Adipocyte (in vitro differentiated cells): ENCODE measurements around the gene GTF2F2.
A peak's percentile ranks its signal among the peaks of the same experiment; 100 is the strongest.
"Not testable (repeated sequence)": the region's sequence is repeated elsewhere in the genome, so short reads cannot be mapped to it uniquely, and the experiment has no call there.

Source experiments
- DNase-seq: peaks from one replicate; pipeline ENCODE4 v3.0.0-alpha.2; 2015; ENCODE audit warnings: low read depth
- H3K27me3 ChIP-seq: replicated peaks from 2 replicates; pipeline ENCODE4 v1.7.0; 2013; ENCODE audit warnings: mild to moderate bottlenecking, low read length, moderate library complexity; ENCODE audit not compliant: control insufficient read depth, insufficient read depth
- H3K36me3 ChIP-seq: 2 replicates; pipeline ENCODE4 v1.7.0; 2013; ENCODE audit warnings: low read length, mild to moderate bottlenecking, moderate library complexity; ENCODE audit not compliant: control insufficient read depth, insufficient read depth, severe bottlenecking
- H3K4me1 ChIP-seq: 2 replicates; pipeline ENCODE4 v1.7.0; 2013; ENCODE audit warnings: mild to moderate bottlenecking, low read length, moderate library complexity; ENCODE audit not compliant: control insufficient read depth, insufficient read depth
- H3K4me3 ChIP-seq: 2 replicates; pipeline ENCODE4 v1.7.0; 2013; ENCODE audit warnings: mild to moderate bottlenecking, low read length, moderate library complexity
- H3K9ac ChIP-seq: 2 replicates; pipeline ENCODE4 v1.7.0; 2013; ENCODE audit warnings: mild to moderate bottlenecking, low read length, moderate library complexity
- H3K9me3 ChIP-seq: 2 replicates; pipeline ENCODE4 v1.7.0; 2013; ENCODE audit warnings: mild to moderate bottlenecking, low read length, moderate library complexity; ENCODE audit not compliant: control insufficient read depth

GTF2F2 gene

DNA sequence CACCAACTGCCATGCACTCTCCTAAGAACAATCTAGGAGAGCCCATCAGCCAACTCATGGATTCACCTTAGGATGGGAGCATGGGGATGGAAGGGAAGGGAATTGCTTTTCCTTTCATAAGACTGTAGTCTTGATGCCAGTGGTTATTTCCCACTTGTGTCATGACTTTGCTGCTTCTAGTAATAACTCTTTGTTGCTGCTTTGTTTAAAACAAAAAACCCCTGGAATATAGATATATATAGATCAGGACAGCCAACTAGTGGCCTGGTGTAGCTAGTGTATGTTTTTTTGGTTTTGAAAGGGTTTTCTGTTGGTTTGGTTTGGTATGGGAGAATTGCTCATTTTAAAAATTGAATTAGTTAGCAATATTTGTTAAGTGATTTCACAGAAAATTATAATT is 119.8 kb downstream of the GTF2F2 start:
- H3K9ac ChIP-seq = no peak overlapping the region
- no peak overlapping the region for H3K4me3 ChIP-seq
- DNase-seq = no peak
- H3K36me3 ChIP-seq = no peaks in the 10 kb centered on the region
- H3K27me3 ChIP-seq = no peaks in the 10 kb centered on the region
- no peaks in the 10 kb centered on the region for H3K9me3 ChIP-seq
- peaks cover 38% of the 10 kb centered on the region for H3K4me1 ChIP-seq

DNA sequence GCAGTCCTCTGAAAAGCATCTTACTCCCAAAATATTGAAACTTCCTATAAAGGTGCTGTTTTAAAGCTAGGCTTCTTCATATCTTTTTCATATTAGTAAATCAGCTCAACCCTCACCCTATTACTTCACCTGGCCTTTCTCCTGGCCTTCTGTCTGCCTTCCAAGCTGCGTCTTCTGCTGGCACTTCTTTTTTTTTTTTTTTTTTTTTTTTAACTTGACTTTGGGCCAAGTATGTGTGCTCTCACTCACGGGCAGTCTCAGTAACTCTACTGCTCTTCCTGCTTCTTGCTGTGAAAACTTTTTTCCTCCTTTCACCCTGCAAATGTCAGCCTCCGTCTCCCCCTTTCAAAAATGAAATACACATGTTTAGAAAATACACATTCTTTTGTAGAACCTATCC is 121.8 kb downstream of the GTF2F2 start:
- DNase-seq = peak; percentile 59
- H3K9me3 ChIP-seq = no peaks in the 10 kb centered on the region
- H3K27me3 ChIP-seq = no peaks in the 10 kb centered on the region
- H3K9ac ChIP-seq = peak overlapping the region; percentile 55
- H3K36me3 ChIP-seq = no peaks in the 10 kb centered on the region
- peaks cover 26% of the 10 kb centered on the region for H3K4me1 ChIP-seq
- H3K4me3 ChIP-seq = peak overlapping the region; percentile 49

DNA sequence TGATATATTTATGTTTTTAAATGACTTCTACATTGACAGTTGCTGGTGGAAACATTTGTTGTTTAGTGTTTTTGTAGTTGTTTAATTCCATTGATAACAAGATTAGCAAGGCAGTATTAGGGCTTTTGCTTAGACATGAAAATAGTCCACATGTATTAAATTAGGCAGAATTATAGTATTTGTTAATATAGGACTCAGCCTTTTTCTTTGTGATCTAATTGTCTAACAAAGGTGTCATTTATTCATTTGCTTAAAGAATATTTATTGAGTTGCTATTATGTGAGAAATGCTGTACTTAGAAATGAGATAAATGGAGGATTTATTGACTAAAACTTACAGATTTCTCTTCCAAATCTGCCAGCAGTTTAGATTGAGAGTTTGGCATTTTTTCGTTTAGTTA is 122.2 kb downstream of the GTF2F2 start:
- no peak for DNase-seq
- Histone ChIP-seq H3K27me3 (no peaks in the 10 kb centered on the region), H3K4me3 (peak overlapping the region; percentile 49), H3K36me3 (no peaks in the 10 kb centered on the region), H3K4me1 (peaks cover 26% of the 10 kb centered on the region), H3K9ac (peak overlapping the region; percentile 55), H3K9me3 (no peaks in the 10 kb centered on the region)

DNA sequence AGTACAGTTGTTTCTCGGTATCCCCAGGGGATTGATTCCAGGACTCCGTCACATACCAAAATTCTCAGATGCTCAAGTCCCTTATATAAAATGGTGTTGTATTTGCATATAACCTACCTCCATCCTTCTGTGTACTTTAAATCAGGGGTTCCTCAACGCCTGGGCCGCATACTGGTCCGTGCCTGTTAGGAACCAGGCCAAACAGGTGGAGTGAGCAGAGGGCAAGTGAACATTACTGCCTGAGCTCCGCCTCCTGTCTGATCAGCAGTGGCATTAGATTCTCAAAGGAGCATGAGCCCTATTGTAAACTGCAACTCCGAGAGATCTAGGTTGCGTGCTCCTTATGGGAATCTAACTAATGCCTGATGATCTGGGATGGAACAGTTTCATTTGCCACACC is 122.8 kb downstream of the GTF2F2 start:
- Histone ChIP-seq H3K4me3 (no peak overlapping the region), H3K4me1 (peaks cover 26% of the 10 kb centered on the region), H3K27me3 (no peaks in the 10 kb centered on the region), H3K36me3 (no peaks in the 10 kb centered on the region), H3K9me3 (no peaks in the 10 kb centered on the region), H3K9ac (no peak overlapping the region)
- no peak for DNase-seq

DNA sequence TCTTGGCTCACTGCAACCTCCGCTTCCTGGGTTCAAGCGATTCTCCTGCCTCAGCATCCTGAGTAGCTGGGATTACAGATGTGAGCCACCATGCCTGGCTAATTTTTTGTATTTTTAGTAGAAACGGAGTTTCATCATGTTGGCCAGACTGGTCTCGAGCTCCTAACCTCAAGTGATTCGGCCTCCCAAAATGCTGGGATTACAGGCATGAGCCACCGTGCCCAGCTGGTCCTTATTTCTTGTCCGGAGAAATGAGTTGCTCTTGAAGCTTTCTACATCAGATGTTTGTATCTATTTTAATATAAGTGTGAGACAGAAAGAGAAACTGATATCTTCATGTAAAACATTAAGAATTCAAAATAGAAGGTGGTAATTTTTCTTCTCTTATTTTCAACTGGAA is 124.4 kb downstream of the GTF2F2 start:
- H3K9ac ChIP-seq, H3K27me3 ChIP-seq, H3K9me3 ChIP-seq, DNase-seq, H3K36me3 ChIP-seq, H3K4me3 ChIP-seq: not testable (repeated sequence)
- H3K4me1 ChIP-seq = peaks cover 17% of the 10 kb centered on the region

DNA sequence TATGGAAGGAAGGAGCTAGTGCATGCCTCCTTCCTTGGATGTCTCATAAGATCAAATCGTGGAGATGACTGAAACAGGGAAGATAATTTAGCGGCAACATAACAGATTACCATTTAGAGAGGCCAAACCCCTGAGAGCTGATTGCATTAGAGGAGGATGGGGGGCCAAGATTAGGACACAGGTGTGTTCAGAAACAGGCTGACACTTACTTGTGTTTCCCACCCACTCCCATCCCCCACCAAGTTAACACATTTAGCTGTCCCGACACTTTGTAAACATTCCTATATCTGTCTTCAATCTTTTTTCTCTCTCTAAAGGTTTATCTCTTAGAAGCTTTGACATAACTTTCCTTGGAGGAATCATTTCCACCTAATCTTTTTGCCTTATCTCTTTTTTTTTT is 129.4 kb downstream of the GTF2F2 start:
- Histone ChIP-seq H3K27me3 (no peaks in the 10 kb centered on the region), H3K4me1 (peaks cover 12% of the 10 kb centered on the region), H3K36me3 (no peaks in the 10 kb centered on the region), H3K9ac (no peak overlapping the region), H3K4me3 (no peak overlapping the region), H3K9me3 (no peaks in the 10 kb centered on the region)
- DNase-seq = no peak

DNA sequence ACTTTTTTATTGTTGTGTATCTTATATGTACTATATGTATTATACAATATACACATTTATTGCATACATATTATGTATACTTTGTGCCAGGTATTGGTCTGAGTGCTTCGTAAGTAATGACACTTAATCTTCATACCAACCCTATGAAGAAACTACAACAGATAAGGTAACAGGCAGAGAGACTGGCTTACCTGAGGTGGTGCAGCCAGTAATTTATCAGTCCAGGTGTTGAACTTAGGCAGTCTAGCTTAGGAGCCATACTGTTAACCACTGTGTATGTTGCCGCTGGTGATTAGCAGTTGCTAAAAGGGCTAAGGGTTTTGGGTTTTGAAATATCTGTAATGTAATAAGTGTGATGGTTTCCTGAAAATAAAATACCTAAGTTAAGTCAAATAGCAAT is 134.1 kb downstream of the GTF2F2 start:
- no peaks in the 10 kb centered on the region for H3K36me3 ChIP-seq
- peaks cover 34% of the 10 kb centered on the region for H3K4me1 ChIP-seq
- DNase-seq = no peak
- H3K27me3 ChIP-seq = no peaks in the 10 kb centered on the region
- no peak overlapping the region for H3K4me3 ChIP-seq
- no peaks in the 10 kb centered on the region for H3K9me3 ChIP-seq
- no peak overlapping the region for H3K9ac ChIP-seq

DNA sequence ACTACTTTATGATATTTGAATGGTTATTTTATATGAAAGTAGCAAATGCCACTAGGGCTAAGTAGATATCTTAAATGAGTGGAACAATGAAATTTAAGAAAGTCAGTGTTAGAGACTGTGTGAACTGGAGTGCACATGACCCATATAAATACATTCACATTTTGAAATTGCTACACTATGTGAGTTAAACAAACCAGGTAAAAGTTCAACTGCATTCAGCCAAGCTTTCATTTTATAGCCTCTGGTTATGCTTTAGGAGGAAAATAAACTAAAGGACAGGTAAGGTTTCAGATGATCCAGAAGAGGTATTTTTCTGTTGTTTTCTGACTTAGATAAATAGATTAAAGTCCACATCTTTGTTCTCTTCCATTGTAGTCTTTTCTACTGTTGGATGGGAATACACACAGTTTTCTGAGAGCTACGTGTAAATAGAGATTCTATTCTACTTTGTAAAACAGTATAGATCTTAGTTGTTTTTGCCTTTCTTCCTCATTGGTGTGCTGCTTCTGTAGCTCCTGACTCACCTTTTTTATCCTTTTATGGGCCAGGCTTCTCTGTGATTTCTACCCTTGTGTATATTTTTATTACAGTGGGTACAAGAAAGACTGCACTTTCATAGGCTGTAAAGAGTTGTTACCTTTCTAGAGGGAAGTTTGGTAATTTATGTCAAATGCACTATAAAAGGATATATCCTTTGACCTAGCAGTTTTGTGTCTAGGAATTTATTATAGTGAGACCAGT is 135.1 kb downstream of the GTF2F2 start:
- H3K4me1 ChIP-seq = peaks cover 34% of the 10 kb centered on the region
- no peak overlapping the region for H3K4me3 ChIP-seq
- H3K27me3 ChIP-seq = no peaks in the 10 kb centered on the region
- H3K36me3 ChIP-seq = no peaks in the 10 kb centered on the region
- no peak for DNase-seq
- no peak overlapping the region for H3K9ac ChIP-seq
- no peaks in the 10 kb centered on the region for H3K9me3 ChIP-seq

DNA sequence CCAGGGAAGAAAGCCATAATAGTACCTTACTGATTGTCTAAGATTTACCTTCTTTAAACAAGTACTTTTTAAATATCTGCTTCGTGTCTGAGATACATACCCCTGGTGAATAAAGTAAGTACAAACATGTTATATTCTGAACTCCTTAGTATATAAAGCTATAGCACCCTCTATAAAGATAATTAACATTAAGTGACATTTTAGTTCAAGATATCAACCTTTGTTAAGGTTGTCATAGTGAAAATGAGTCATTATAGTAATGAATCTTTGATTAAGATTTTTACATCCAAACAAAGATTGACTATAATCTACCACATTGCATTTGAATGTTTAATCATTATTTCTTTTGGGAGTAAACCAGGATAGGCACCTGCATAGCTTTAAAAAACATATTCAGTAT is 135.9 kb downstream of the GTF2F2 start:
- no peak overlapping the region for H3K4me3 ChIP-seq
- no peaks in the 10 kb centered on the region for H3K9me3 ChIP-seq
- H3K4me1 ChIP-seq = peaks cover 34% of the 10 kb centered on the region
- no peaks in the 10 kb centered on the region for H3K27me3 ChIP-seq
- H3K9ac ChIP-seq = no peak overlapping the region
- no peaks in the 10 kb centered on the region for H3K36me3 ChIP-seq
- DNase-seq = no peak

DNA sequence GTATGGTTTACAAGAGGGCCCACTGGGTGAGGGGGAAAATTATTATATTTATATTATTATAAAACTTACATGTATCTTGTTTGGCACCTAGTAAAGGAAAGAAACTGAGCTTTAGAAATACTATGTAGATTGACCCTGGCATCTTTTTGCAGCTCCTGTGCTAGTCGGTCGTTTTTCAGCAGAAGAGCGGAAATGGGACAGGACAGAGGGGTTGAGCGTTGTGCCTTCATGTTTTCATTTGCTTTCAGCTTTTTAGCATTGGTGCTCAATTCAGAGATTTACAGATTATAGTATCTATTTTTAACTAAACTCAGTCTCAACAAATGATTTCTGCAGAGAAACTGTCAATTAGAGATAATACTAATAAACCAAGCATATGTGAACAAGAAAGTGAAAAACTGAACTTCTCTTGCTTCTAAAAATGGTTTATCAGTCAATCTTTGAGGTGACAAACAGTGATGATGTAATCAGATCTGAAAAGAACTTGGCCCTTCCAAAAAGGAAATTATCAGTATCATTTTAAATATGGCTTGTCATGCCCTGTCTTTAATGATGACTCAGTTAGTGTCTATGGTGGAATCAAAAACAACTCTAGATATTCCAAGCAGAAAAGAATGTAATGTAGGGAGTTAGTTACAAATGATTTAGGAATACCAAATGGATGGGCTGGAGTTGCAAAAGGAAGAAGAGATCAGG is 137.5 kb downstream of the GTF2F2 start:
- DNase-seq = peak; percentile 14
- no peaks in the 10 kb centered on the region for H3K27me3 ChIP-seq

DNA sequence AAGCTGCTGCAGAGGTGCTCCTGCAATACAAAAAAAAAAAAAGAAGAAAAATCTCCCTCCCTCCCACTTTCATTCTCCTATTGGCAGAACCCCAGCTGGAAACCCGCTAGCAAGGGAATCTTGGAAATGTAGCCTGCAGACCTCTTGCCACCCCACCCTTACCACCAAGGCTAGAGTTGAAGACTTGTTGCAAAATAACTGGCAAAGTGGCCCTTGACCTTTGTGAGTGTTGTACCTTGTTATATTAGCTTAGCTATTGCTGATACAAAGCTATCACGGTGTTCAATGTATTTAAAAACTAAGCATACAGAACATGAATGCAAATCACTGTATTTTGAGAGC is 138.0 kb downstream of the GTF2F2 start:
- H3K4me1 ChIP-seq = peaks cover 29% of the 10 kb centered on the region
- peak; percentile 21 for DNase-seq
- H3K9me3 ChIP-seq = no peaks in the 10 kb centered on the region
- H3K27me3 ChIP-seq = no peaks in the 10 kb centered on the region
- H3K4me3 ChIP-seq = peak overlapping the region; percentile 14
- no peaks in the 10 kb centered on the region for H3K36me3 ChIP-seq
- H3K9ac ChIP-seq = no peak overlapping the region

More for the DNA sequence above, 137.5 kb downstream of the GTF2F2 start:
- Histone ChIP-seq H3K36me3 (no peaks in the 10 kb centered on the region), H3K4me3 (peak overlapping the region; percentile 21), H3K9me3 (no peaks in the 10 kb centered on the region), H3K4me1 (peaks cover 34% of the 10 kb centered on the region), H3K9ac (no peak overlapping the region)
